Heart left ventricle (tissue), 16 donors: ENCODE measurements around the gene NOX3. TPM values are rescaled to one million over a fixed set of nuclear protein-coding genes. Genes with fewer than 3 reads are reported as not detected.

Source experiments
- ATAC-seq, 4 donors: fragments of 200-7000 bp; cut with Tn5 transposase; one replicate each; pipeline ENCODE4 v1.9.1; 2020 to 2022; ENCODE audit warnings: moderate library complexity in 4 of 4, mild to moderate bottlenecking in 3 of 4, moderate number of reproducible peaks in 1 of 4
- DNase-seq, 5 donors: peaks; one replicate each; pipeline ENCODE4 v3.0.0-alpha.2; 2020
- H3K27ac ChIP-seq, 12 donors: fragments of 200-600 bp; sonication (generic) in 4 of 12; one replicate each; pipeline versions ENCODE4 v1.5.0 to v1.8.0; 2016 to 2022; ENCODE audit warnings: mild to moderate bottlenecking in 2 of 12
- H3K27me3 ChIP-seq, 9 donors: fragments of 200-600 bp; sonication (generic) in 2 of 9; one replicate each; pipeline versions ENCODE4 v1.5.1 to v1.8.0; 2016 to 2022; ENCODE audit warnings: mild to moderate bottlenecking in 3 of 9
- H3K36me3 ChIP-seq, 9 donors: fragments of 200-600 bp; sonication (generic) in 2 of 9; one replicate each; pipeline versions ENCODE4 v1.5.0 to v1.8.0; 2018 to 2022; ENCODE audit warnings: mild to moderate bottlenecking in 2 of 9
- H3K4me1 ChIP-seq, 12 donors: fragments of 200-600 bp; sonication (generic) in 4 of 12; one replicate each; pipeline versions ENCODE4 v1.5.0 to v1.8.0; 2016 to 2022; ENCODE audit warnings: mild to moderate bottlenecking in 3 of 12
- H3K4me3 ChIP-seq, 12 donors: fragments of 200-600 bp; sonication (generic) in 4 of 12; one replicate each; pipeline versions ENCODE4 v1.5.0 to v1.8.0; 2017 to 2022; ENCODE audit warnings: mild to moderate bottlenecking in 9 of 12, moderate library complexity in 4 of 12
- H3K9me3 ChIP-seq, 12 donors: fragments of 200-600 bp; sonication (generic) in 4 of 12; one replicate each; pipeline versions ENCODE4 v1.5.0 to v1.8.0; 2016 to 2022; ENCODE audit warnings: mild to moderate bottlenecking in 1 of 12
- POLR2A ChIP-seq, 2 donors: fragments of 450-650 bp; IDR thresholded peaks; one replicate each; pipeline ENCODE4 v1.6.1; 2017; ENCODE audit warnings: antibody characterized with exemption in 2 of 2, mild to moderate bottlenecking in 2 of 2, moderate library complexity in 2 of 2
- WGBS, 4 donors: extraction: QIAGEN DNeasy Blood & Tissue Kit in 2 of 4; methylation state at CpG; one replicate each; pipeline versions ENCODE4 v1.1.5 to v1.1.7; 2013 to 2018; 5-methylcytosine and 5-hydroxymethylcytosine counted together
- intact Hi-C, 10 donors: fragments of 100-400 bp; cut with DNase I; formaldehyde crosslinking; loops; one replicate each; pipeline versions ENCODE4 v1.11.1 to v1.14.2; 2022
- polyA plus RNA-seq, 2 donors: library from polyadenylated mRNA; stranded (reverse); fragments of 200-250 nt; gene quantifications; one replicate each; pipeline ENCODE4 v1.2.3, GENCODE V29; 2013
- total RNA-seq, 9 donors: library from RNA; depleted of rRNA in 2 of 9; stranded (reverse); fragments of >200 nt in 2 of 9; fragmentation: NEBNext Ultra II Directional in 3 of 9; extraction: Animal tissue kit (Norgen Biotek cat#: 25700) in 3 of 9; gene quantifications; one replicate each; pipeline versions ENCODE4 v1.1.0 to v1.2.4, GENCODE V29; 2016 to 2023
- TF ChIP-seq, protein P1 (sequence below), 12 donors: fragments of 200-600 bp; sonication (generic) in 4 of 12; IDR thresholded peaks; one replicate each; pipeline versions ENCODE4 v1.5.0 to v1.8.0; 2018 to 2022; ENCODE audit warnings: antibody characterized with exemption in 12 of 12, mild to moderate bottlenecking in 5 of 12
- donor health status: ischemic (EF 13 %, LVEDD 7.1; RV severe dilation, severe dysfunction).
- donor health status: healthy with polysubstance abuse.
- donor health status: DM: no; HTN: yes; CAD: no.
- donor health status: DM: no; HTN: no; CAD: no.
- donor health status: ischemic (EF 25% LVEDD 6.9; RV normal size, moderate dysfunction).
- donor health status: ischemic (EF 25% LVEDD 5.7; RV mildly dilated, moderate dysfunction).
- donor health status: healthy.
- donor health status: DM: yes; HTN: yes; CAD: no.
- donor health status: ischemic (EF 35%, LVEDD 5.7; RV mildly dilated, moderate dysfunction).
- donor health status: nonischemic (EF 11% LVEDD 7.7; RV severe dilation, severe dysfunction).
- donor health status: DM: yes; HTN: yes; CAD: no.
- donor health status: PGD.
- donor health status: ischemic (EF 29% LVEDD 5.4; RV normal size, mild dysfunction).
- donor health status: nonischemic (EF 23%, LVEDD 6.1; RV moderate dilation, normal function).

The NOX3 gene
- total and polyA plus RNA-seq, 11 donors, result not detected

DNA sequence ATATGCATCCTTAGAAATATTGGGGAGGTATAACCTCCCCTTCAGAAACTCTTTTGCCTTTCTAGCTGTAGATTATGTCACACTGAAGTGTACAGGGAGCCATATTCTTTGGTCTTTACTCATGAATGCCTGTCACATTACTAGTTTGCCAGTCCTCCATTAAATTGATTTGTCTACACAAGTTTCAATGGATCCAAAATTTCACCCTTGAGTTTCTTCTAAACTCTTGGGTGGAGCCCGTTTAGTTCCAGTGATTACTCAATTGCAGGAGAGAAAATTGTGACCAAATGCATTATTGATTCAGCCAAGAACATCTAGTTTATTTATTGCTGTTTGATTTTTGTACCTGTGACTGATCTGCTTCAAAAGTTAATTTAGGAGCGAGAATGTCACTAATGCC is 81.0 kb downstream of the NOX3 start:
- TF ChIP-seq, protein P1, sequence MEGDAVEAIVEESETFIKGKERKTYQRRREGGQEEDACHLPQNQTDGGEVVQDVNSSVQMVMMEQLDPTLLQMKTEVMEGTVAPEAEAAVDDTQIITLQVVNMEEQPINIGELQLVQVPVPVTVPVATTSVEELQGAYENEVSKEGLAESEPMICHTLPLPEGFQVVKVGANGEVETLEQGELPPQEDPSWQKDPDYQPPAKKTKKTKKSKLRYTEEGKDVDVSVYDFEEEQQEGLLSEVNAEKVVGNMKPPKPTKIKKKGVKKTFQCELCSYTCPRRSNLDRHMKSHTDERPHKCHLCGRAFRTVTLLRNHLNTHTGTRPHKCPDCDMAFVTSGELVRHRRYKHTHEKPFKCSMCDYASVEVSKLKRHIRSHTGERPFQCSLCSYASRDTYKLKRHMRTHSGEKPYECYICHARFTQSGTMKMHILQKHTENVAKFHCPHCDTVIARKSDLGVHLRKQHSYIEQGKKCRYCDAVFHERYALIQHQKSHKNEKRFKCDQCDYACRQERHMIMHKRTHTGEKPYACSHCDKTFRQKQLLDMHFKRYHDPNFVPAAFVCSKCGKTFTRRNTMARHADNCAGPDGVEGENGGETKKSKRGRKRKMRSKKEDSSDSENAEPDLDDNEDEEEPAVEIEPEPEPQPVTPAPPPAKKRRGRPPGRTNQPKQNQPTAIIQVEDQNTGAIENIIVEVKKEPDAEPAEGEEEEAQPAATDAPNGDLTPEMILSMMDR (IDR thresholded peaks at IDR 0.05), result no peak
- TF ChIP-seq POLR2A (IDR thresholded peaks at IDR 0.05), result no peak
- DNase-seq (no peak), ATAC-seq (no peak)
- 82 to 94% (median 86%) methylated on average over 2 of the region's 2 CpGs for WGBS, 4 donors
- H3K4me3 ChIP-seq, result no peak overlapping the region
- intact Hi-C loops, result no loop called here
- no peak overlapping the region for H3K27ac ChIP-seq
- H3K4me1 ChIP-seq, result no peaks in the 10 kb centered on the region
- no peaks in the 10 kb centered on the region for H3K9me3 ChIP-seq
- H3K27me3 ChIP-seq, result peaks cover 0 to 2% (median 0%) of the 10 kb centered on the region in 9 donors
- no peaks in the 10 kb centered on the region for H3K36me3 ChIP-seq

DNA sequence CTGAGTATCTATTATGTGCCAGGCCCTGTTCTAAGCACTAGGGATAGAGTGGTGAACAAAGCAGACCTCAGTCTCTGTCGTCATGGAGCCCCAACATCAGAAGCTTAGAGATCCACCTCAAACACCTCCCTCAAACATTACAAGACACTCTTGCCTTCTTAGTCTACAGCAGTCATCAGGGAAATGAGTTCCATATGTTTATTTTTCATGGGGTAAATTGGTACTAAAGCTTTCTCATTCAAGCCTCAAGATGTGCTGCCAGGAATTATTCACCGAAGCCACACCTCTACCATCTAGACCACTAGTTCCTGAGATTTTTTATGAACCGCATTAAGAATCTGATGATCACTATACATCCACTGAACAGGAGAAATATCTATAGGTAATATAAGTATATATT is 82.4 kb downstream of the NOX3 start:
- Histone ChIP-seq H3K9me3 (no peaks in the 10 kb centered on the region), H3K27me3 (peaks cover 0 to 2% (median 0%) of the 10 kb centered on the region in 9 donors), H3K36me3 (no peaks in the 10 kb centered on the region), H3K4me3 (no peak overlapping the region), H3K27ac (no peak overlapping the region), H3K4me1 (no peaks in the 10 kb centered on the region)
- ATAC-seq (no peak), DNase-seq (no peak)
- no peak for TF ChIP-seq POLR2A (IDR thresholded peaks at IDR 0.05)
- TF ChIP-seq, protein P1 (IDR thresholded peaks at IDR 0.05), result no peak
- WGBS, 4 donors, result 66 to 97% (median 87%) methylated on average over 3 of the region's 3 CpGs
- intact Hi-C loops, result no loop called here

DNA sequence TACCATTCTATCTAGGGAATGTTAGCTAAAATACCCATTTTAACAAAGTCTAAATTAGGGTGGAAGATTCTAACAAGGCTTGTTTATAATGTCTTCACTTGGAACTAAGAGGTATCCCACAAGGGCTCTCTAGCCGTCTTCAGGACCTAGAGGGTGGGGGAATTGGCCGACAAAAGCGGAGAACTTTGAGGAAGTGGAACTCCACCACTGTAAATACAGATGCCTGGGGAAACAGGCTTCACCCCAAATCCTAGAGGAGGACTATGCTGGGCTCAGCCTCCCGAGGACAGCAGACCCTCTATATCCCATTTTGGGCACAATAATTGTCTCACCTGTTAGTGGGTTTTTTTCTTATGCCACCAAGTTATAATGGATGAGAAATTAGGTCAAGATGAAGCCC is 83.4 kb downstream of the NOX3 start:
- WGBS, 4 donors, result 81 to 89% (median 82%) methylated on average over 4 of the region's 4 CpGs
- Histone ChIP-seq H3K27me3 (peaks cover 0 to 2% (median 0%) of the 10 kb centered on the region in 9 donors), H3K9me3 (no peaks in the 10 kb centered on the region), H3K27ac (no peak overlapping the region), H3K36me3 (no peaks in the 10 kb centered on the region), H3K4me1 (no peaks in the 10 kb centered on the region), H3K4me3 (no peak overlapping the region)
- ATAC-seq (no peak), DNase-seq (no peak)
- TF ChIP-seq, protein P1 (IDR thresholded peaks at IDR 0.05), result no peak
- no peak for TF ChIP-seq POLR2A (IDR thresholded peaks at IDR 0.05)
- intact Hi-C loops, result no loop called here

DNA sequence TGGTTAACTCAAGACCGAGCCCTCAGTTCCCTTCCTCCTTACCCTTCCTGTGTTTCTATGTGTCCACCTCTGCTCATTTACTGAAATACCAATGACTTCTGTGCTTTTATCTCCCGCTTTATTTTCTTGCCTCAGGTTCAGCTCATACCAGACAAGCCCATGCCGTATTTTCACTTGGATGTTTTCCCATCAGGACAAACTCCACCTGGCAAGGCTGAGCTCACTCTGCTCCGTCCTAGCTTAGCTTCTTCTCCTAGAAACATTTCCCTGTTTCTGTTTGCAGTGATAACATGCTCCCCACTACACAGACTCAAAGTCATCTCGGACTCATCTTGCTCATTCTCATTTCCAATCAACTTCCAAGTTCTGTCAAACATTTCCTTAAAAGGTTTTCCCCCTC is 84.4 kb downstream of the NOX3 start:
- Histone ChIP-seq H3K9me3 (no peaks in the 10 kb centered on the region), H3K36me3 (no peaks in the 10 kb centered on the region), H3K27ac (no peak overlapping the region), H3K4me3 (no peak overlapping the region), H3K27me3 (peaks cover 0 to 2% (median 0%) of the 10 kb centered on the region in 9 donors), H3K4me1 (no peaks in the 10 kb centered on the region)
- WGBS, 4 donors, result 58 to 70% (median 63%) methylated on average over 5 of the region's 5 CpGs
- TF ChIP-seq, protein P1 (IDR thresholded peaks at IDR 0.05), result no peak
- no peak for TF ChIP-seq POLR2A (IDR thresholded peaks at IDR 0.05)
- DNase-seq (no peak), ATAC-seq (no peak)
- intact Hi-C loops, result no loop called here
